RCC 7860 (cell line): ENCODE data around the gene PPT2.
"Not testable (repeated sequence)": the region's sequence is repeated elsewhere in the genome, so short reads cannot be mapped to it uniquely, and the experiment has no call there.

Experiments
- DNase-seq: peaks from one replicate; pipeline ENCODE4 v3.0.0-alpha.2; 2015; ENCODE audit warnings: low spot score
- FAIRE-seq: peaks from 2 replicates; lab custom pipeline; 2012; peaks lifted over from hg19 to GRCh38; lab: Jason Lieb, UNC

PPT2 gene

GRCh38 chr6:32202186-32202585 lies 48.2 kb downstream of the PPT2 start:
- DNase-seq: no peak
- FAIRE-seq: no peak

DNA sequence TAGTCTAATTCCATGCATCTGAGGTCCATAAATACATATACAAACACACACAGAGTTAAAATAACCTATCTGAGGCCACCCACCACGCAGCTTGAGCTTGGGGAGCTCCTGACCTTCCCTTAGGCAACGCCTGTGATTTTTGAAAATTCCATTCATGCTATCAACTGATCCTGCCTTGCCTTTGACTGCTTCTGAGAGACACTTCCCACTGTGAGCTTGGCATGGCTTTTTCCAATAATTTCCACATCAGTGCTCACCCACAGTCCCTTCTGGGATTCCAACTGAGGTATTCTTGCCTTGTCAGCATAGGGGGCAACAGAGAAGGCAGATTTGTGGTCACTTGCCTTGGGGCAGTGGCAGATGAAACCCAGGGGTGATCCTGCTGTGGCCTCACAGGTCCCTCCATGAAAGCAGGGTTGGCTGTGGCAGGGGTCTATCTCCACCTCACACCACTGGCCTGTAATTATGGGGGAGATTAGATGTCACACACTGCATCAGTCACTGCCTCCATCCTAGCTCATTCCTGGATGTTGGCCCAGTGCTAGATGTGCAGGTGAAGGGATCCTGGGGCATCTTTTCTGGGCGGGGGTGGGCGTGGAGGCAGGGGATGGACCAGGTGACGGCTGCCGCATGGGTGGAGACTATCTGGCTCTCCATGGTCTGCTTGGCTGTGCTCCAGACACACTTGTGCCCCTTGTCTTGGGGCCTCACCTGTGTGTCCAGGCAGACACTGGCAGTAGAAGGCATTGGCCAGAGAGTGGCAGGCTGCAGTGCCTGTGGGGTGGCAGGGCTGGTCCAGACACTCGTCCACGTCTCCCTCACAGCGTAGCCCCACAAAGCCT lies 49.7 kb downstream of the PPT2 start:
- DNase-seq: no peak
- FAIRE-seq: no peak

GRCh38 chr6:32204268-32204715 lies 50.4 kb downstream of the PPT2 start:
- no peak for DNase-seq
- FAIRE-seq: no peak

- DNase-seq (no peak), FAIRE-seq (no peak)
These were observed 55.1 kb downstream of the PPT2 start for GRCh38 chr6:32208996-32209395.

DNA sequence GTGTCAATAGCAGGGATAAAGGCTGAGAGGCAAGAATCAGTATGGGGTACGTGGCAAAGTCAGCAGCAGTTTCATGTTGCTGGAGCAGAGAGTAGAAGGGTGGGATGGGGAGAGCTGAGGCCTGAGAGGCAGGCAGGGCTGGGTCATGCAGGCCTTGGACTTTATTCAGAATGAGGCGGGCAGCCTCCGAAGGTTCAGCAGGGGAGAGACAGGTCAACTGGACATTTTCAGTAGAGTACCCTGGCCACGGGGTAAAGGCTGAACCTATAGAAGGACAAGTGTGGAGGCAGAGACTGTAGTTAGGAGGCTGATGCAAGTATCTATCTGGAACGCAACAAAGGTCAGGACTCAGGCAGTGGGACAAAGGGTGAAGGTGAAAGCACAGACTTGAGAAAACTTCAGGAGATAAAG lies 56.3 kb downstream of the PPT2 start:
- FAIRE-seq (no peak), DNase-seq (no peak)

- FAIRE-seq, DNase-seq: not testable (repeated sequence)
These were observed 57.5 kb downstream of the PPT2 start for GRCh38 chr6:32211432-32211831.

DNA sequence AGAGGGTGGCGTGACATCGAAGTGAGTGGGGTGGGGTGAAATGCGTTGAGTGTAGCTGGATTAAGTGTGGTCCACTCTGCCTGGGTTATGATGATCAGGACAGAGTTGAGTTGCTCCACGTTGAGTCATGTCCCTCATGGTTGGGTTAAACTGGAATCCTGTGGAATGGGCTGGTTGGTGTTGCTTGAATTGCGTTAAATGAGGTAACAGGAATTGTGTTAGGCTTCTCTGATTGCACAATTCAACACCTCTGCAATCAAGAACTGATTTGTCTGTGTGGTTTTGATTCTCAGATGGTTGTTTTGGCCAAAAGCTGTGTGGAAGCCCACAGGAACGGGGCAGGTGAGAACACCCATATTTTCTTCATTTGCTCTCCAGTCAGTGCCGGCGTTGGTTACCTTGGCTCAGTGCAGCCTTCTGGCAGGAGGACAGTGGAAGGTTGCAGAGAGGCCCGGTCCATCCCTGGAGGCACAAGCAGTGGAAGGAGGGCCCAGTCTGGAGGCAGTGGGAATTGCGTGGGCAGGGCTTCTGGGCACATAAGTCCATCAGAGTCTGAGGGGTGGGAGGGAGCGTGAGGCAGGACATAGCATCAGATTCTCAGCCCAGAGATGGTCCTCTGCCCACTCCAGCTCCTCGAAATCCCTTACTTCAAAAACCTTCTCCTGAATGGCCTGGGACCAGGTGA lies 58.3 kb downstream of the PPT2 start:
- no peak for DNase-seq
- no peak for FAIRE-seq
